Pancreas (tissue), 10 donors: Measurements from ENCODE around the gene SUPT5H. TPM values are rescaled to one million over a fixed set of nuclear protein-coding genes. Genes with fewer than 3 reads are reported as not detected.

ENCODE experiments used
- ATAC-seq, 4 donors: fragments of 200-7000 bp; cut with Tn5 transposase; one replicate each; pipeline versions ENCODE4 v1.8.0 to v1.9.1; 2020; ENCODE audit warnings: mild to moderate bottlenecking in 4 of 4, moderate library complexity in 4 of 4
- DNase-seq, 6 donors: peaks; one replicate each; pipeline ENCODE4 v3.0.0-alpha.2; 2020
- FAIRE-seq: peaks from 2 replicates; lab custom pipeline; 2012; peaks lifted over from hg19 to GRCh38; lab: Jason Lieb, UNC
- H3K27ac ChIP-seq, 4 donors: fragments of 200-600 bp; sonication (generic); 1 replicate in 3 of 4; 2 replicates in 1 of 4; pipeline versions ENCODE4 v1.5.0 to v1.8.0; 2020
- H3K27me3 ChIP-seq, 4 donors: fragments of 200-600 bp; one replicate each; pipeline ENCODE4 v1.8.0; 2021
- H3K36me3 ChIP-seq, 3 donors: fragments of 200-600 bp; sonication (generic) in 1 of 3; one replicate each; pipeline versions ENCODE4 v1.5.0 to v1.8.0; 2020 to 2021
- H3K4me1 ChIP-seq, 3 donors: fragments of 200-600 bp; one replicate each; pipeline ENCODE4 v1.8.0; 2021
- H3K4me3 ChIP-seq, 4 donors: fragments of 200-600 bp; sonication (generic) in 2 of 4; one replicate each; pipeline versions ENCODE4 v1.5.0 to v1.8.0; 2020 to 2021
- H3K9me3 ChIP-seq, 4 donors: fragments of 200-600 bp; one replicate each; pipeline ENCODE4 v1.8.0; 2021
- WGBS, 2 donors: extraction: QIAGEN DNeasy Blood & Tissue Kit; methylation state at CpG; one replicate each; pipeline ENCODE4 v1.1.7; 2013; 5-methylcytosine and 5-hydroxymethylcytosine counted together
- intact Hi-C, 3 donors: fragments of 100-400 bp; cut with DNase I; formaldehyde crosslinking; loops; one replicate each; pipeline versions ENCODE4 v1.11.1 to v1.14.2; 2022
- polyA plus RNA-seq, 2 donors: library from polyadenylated mRNA; stranded (reverse); fragments of 200-250 nt; gene quantifications; one replicate each; pipeline ENCODE4 v1.2.3, GENCODE V29; 2013
- total RNA-seq, 6 donors: library from RNA; stranded (reverse); fragmentation: NEBNext Ultra II Directional in 4 of 6; extraction: Animal tissue kit (Norgen Biotek cat#: 25700) in 4 of 6; gene quantifications; one replicate each; pipeline versions ENCODE4 v1.2.1 to v1.2.4, GENCODE V29; 2021 to 2023
- TF ChIP-seq, protein P1 (sequence below), 4 donors: fragments of 200-600 bp; sonication (generic) in 3 of 4; IDR thresholded peaks; one replicate each; pipeline versions ENCODE4 v1.5.0 to v1.8.0; 2021; ENCODE audit warnings: antibody characterized with exemption in 4 of 4
- donor health status: healthy with polysubstance abuse.
- donor health status: DM: no; HTN: no; CAD: no; lungs with moderate emphysema.
- donor health status: DM: no; HTN: no; CAD: no.
- donor health status: control.
- donor health status: control.
- donor health status: Bipolar disorder and iron deficiency.
- donor health status: DM: yes; HTN: yes; CAD: no.
- donor health status: DM: no; HTN: no; CAD: no.
- donor health status: DM: no; HTN: no; CAD: no.
- donor health status: DM: yes; HTN: yes; CAD: no.

SUPT5H gene
- total and polyA plus RNA-seq, 8 donors = 49.3 to 229 (median 60.7) TPM

DNA sequence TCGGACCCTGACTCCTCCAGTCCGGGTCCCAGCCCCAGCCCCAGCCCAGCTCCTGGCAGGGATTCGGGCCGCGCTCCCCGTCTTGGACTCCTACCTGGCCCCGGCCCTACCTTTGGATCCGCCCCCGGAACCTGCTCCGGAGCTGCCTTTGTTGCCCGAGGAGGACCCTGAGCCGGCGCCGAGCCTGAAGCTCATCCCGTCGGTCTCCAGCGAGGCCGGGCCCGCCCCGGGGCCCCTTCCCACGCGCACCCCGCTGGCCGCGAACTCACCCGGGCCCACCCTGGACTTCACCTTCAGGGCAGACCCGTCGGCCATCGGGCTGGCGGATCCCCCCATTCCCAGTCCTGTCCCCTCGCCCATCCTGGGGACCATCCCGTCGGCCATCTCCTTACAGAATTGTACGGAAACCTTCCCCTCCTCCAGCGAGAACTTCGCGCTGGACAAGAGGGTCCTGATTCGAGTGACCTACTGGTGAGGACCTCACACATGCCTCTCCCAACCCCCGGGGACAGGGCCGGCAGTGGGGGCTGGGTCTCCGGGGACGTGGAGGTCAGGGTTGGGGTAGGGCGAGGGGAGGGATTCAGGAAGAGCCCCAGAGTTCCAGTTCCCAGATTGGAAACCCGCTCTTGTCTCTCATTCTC is 70.3 kb downstream of the SUPT5H start:
- peak; percentile 29 to 59 (median 49) for ATAC-seq
- intact Hi-C loops = no loop called here

GRCh38 chr19:39516270-39516669 is 70.9 kb downstream of the SUPT5H start:
- FAIRE-seq = no peak
- no peak for ATAC-seq
- Histone ChIP-seq H3K4me1 (no peaks in the 10 kb centered on the region), H3K27ac (no peak overlapping the region), H3K9me3 (no peaks in the 10 kb centered on the region), H3K4me3 (no peak overlapping the region), H3K27me3 (peaks cover 0 to 27% (median 2%) of the 10 kb centered on the region in 4 donors), H3K36me3 (no peaks in the 10 kb centered on the region)
- 58 to 60% methylated on average over 6 of the region's 6 CpGs for WGBS, 2 donors
- TF ChIP-seq, protein P1, sequence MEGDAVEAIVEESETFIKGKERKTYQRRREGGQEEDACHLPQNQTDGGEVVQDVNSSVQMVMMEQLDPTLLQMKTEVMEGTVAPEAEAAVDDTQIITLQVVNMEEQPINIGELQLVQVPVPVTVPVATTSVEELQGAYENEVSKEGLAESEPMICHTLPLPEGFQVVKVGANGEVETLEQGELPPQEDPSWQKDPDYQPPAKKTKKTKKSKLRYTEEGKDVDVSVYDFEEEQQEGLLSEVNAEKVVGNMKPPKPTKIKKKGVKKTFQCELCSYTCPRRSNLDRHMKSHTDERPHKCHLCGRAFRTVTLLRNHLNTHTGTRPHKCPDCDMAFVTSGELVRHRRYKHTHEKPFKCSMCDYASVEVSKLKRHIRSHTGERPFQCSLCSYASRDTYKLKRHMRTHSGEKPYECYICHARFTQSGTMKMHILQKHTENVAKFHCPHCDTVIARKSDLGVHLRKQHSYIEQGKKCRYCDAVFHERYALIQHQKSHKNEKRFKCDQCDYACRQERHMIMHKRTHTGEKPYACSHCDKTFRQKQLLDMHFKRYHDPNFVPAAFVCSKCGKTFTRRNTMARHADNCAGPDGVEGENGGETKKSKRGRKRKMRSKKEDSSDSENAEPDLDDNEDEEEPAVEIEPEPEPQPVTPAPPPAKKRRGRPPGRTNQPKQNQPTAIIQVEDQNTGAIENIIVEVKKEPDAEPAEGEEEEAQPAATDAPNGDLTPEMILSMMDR (IDR thresholded peaks at IDR 0.05) = no peak
- intact Hi-C loops = no loop called here
- no peak for DNase-seq

More for the DNA sequence above, 70.3 kb downstream of the SUPT5H start:
- no peaks in the 10 kb centered on the region for H3K4me1 ChIP-seq
- peak overlapping the region in 3 of 4 donors; percentile 12 to 41 (median 28) for H3K4me3 ChIP-seq
- TF ChIP-seq, protein P1 (IDR thresholded peaks at IDR 0.05) = no peak
- H3K36me3 ChIP-seq = no peaks in the 10 kb centered on the region
- no peak overlapping the region for H3K27ac ChIP-seq
- no peaks in the 10 kb centered on the region for H3K9me3 ChIP-seq
- H3K27me3 ChIP-seq = peaks cover 0 to 27% (median 2%) of the 10 kb centered on the region in 4 donors
- DNase-seq (peak in 3 of 6 donors; percentile 52 to 75 (median 68)), FAIRE-seq (no peak)
- WGBS, 2 donors = 4 to 5% methylated on average over 40 to 44 of the region's 44 CpGs

- intact Hi-C loops = no loop called here
- Histone ChIP-seq H3K4me3 (no peak overlapping the region), H3K27me3 (peaks cover 0 to 27% (median 2%) of the 10 kb centered on the region in 4 donors), H3K9me3 (no peaks in the 10 kb centered on the region), H3K4me1 (no peaks in the 10 kb centered on the region), H3K36me3 (no peaks in the 10 kb centered on the region), H3K27ac (no peak overlapping the region)
- no peak for ATAC-seq
- WGBS, 2 donors = 68 to 73% methylated on average over 3 of the region's 3 CpGs
- FAIRE-seq = no peak
- TF ChIP-seq, protein P1 (IDR thresholded peaks at IDR 0.05) = no peak
- DNase-seq = no peak
Observed at GRCh38 chr19:39517432-39517831, 72.0 kb downstream of the SUPT5H start.

GRCh38 chr19:39518458-39518857 is 73.1 kb downstream of the SUPT5H start:
- peaks cover 0 to 27% (median 2%) of the 10 kb centered on the region in 4 donors for H3K27me3 ChIP-seq
- no peak overlapping the region for H3K4me3 ChIP-seq
- intact Hi-C loops = no loop called here
- H3K27ac ChIP-seq = no peak overlapping the region
- H3K9me3 ChIP-seq = no peaks in the 10 kb centered on the region
- DNase-seq = no peak
- H3K4me1 ChIP-seq = no peaks in the 10 kb centered on the region
- no peaks in the 10 kb centered on the region for H3K36me3 ChIP-seq
- TF ChIP-seq, protein P1 (IDR thresholded peaks at IDR 0.05) = no peak
- ATAC-seq = no peak
- FAIRE-seq = no peak
- 59 to 60% methylated on average over 5 of the region's 5 CpGs for WGBS, 2 donors

- no peak for ATAC-seq
- H3K36me3 ChIP-seq = no peaks in the 10 kb centered on the region
- 45 to 46% methylated on average over 9 of the region's 9 CpGs for WGBS, 2 donors
- H3K9me3 ChIP-seq = no peaks in the 10 kb centered on the region
- peaks cover 0 to 24% (median 2%) of the 10 kb centered on the region in 4 donors for H3K27me3 ChIP-seq
- DNase-seq = no peak
- no peak for FAIRE-seq
- H3K4me1 ChIP-seq = no peaks in the 10 kb centered on the region
- no peak overlapping the region for H3K4me3 ChIP-seq
- H3K27ac ChIP-seq = no peak overlapping the region
- intact Hi-C loops = no loop called here
- TF ChIP-seq, protein P1 (IDR thresholded peaks at IDR 0.05) = no peak
Observed at GRCh38 chr19:39518975-39519374, 73.6 kb downstream of the SUPT5H start.
